Measurements from ENCODE around the gene DCLK1. TPM values are rescaled to one million over a fixed set of nuclear protein-coding genes. Genes with fewer than 3 reads are reported as not detected.

The DCLK1 gene
- total and polyA plus RNA-seq, 4 donors: 0.04 to 0.56 (median 0.20) TPM

DNA sequence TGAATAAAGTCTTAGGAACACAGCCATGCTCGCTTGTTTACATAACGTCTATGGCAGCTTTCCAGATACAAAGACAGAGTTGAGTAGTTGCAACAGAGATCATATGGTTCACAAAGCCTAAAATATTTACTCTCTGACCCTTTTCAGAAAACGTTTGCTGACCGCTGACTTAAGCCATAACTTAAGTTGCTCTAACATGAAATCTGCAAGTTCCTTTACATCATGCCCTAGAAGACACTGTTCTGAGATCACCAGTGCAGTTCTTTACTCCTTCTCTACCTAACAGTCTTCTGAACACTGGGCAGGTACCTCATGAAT lies 166.4 kb downstream of the DCLK1 start:
- Histone ChIP-seq H3K4me3 (ENCODE audit: low read depth in 1 of 3, low read length in 3 of 3) (no peak overlapping the region), H3K4me1 (ENCODE audit: control insufficient read depth in 4 of 4, insufficient read depth in 4 of 4, low read length in 3 of 4) (peaks cover 0 to 7% (median 4%) of the 10 kb centered on the region in 4 donors), H3K9ac (ENCODE audit: low read depth in 1 of 2, low read length in 2 of 2) (no peak overlapping the region), H3K9me3 (ENCODE audit: control insufficient read depth in 4 of 4, low read length in 3 of 4) (peaks cover 0 to 2% (median 0%) of the 10 kb centered on the region in 4 donors), H3K27ac (ENCODE audit: low read depth in 1 of 2, low read length in 2 of 2) (no peak overlapping the region), H3K36me3 (ENCODE audit: control insufficient read depth in 4 of 4, insufficient read depth in 3 of 4, low read depth in 1 of 4, low read length in 3 of 4) (no peaks in the 10 kb centered on the region), H3K27me3 (ENCODE audit: control insufficient read depth in 4 of 4, insufficient read depth in 4 of 4, low read length in 3 of 4) (no peaks in the 10 kb centered on the region)
- 26% methylated on average over 4 of the region's 4 CpGs for WGBS
- no peak for DNase-seq (ENCODE audit: low spot score)
- TF ChIP-seq FOXA2 (IDR thresholded peaks at IDR 0.05) (peak; percentile 99), NR2F2 (IDR thresholded peaks at IDR 0.05) (peak; percentile 77), FOXA1 (IDR thresholded peaks at IDR 0.05) (peak; percentile 96), SP1 (IDR thresholded peaks at IDR 0.05) (peak; percentile 8), HNF4A (conservative IDR thresholded peaks at IDR 0.05) (peak; percentile 27 to 43), RXRA (IDR thresholded peaks at IDR 0.05) (peak in 1 of 2 donors; percentile 29), YY1 (IDR thresholded peaks at IDR 0.05) (peak; percentile 70)
- TF ChIP-seq, protein P1, sequence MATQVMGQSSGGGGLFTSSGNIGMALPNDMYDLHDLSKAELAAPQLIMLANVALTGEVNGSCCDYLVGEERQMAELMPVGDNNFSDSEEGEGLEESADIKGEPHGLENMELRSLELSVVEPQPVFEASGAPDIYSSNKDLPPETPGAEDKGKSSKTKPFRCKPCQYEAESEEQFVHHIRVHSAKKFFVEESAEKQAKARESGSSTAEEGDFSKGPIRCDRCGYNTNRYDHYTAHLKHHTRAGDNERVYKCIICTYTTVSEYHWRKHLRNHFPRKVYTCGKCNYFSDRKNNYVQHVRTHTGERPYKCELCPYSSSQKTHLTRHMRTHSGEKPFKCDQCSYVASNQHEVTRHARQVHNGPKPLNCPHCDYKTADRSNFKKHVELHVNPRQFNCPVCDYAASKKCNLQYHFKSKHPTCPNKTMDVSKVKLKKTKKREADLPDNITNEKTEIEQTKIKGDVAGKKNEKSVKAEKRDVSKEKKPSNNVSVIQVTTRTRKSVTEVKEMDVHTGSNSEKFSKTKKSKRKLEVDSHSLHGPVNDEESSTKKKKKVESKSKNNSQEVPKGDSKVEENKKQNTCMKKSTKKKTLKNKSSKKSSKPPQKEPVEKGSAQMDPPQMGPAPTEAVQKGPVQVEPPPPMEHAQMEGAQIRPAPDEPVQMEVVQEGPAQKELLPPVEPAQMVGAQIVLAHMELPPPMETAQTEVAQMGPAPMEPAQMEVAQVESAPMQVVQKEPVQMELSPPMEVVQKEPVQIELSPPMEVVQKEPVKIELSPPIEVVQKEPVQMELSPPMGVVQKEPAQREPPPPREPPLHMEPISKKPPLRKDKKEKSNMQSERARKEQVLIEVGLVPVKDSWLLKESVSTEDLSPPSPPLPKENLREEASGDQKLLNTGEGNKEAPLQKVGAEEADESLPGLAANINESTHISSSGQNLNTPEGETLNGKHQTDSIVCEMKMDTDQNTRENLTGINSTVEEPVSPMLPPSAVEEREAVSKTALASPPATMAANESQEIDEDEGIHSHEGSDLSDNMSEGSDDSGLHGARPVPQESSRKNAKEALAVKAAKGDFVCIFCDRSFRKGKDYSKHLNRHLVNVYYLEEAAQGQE (IDR thresholded peaks at IDR 0.05): no peak
- TF ChIP-seq, protein P2, sequence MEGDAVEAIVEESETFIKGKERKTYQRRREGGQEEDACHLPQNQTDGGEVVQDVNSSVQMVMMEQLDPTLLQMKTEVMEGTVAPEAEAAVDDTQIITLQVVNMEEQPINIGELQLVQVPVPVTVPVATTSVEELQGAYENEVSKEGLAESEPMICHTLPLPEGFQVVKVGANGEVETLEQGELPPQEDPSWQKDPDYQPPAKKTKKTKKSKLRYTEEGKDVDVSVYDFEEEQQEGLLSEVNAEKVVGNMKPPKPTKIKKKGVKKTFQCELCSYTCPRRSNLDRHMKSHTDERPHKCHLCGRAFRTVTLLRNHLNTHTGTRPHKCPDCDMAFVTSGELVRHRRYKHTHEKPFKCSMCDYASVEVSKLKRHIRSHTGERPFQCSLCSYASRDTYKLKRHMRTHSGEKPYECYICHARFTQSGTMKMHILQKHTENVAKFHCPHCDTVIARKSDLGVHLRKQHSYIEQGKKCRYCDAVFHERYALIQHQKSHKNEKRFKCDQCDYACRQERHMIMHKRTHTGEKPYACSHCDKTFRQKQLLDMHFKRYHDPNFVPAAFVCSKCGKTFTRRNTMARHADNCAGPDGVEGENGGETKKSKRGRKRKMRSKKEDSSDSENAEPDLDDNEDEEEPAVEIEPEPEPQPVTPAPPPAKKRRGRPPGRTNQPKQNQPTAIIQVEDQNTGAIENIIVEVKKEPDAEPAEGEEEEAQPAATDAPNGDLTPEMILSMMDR (IDR thresholded peaks at IDR 0.05; ENCODE audit: low read depth, low read length, missing input control): no peak

DNA sequence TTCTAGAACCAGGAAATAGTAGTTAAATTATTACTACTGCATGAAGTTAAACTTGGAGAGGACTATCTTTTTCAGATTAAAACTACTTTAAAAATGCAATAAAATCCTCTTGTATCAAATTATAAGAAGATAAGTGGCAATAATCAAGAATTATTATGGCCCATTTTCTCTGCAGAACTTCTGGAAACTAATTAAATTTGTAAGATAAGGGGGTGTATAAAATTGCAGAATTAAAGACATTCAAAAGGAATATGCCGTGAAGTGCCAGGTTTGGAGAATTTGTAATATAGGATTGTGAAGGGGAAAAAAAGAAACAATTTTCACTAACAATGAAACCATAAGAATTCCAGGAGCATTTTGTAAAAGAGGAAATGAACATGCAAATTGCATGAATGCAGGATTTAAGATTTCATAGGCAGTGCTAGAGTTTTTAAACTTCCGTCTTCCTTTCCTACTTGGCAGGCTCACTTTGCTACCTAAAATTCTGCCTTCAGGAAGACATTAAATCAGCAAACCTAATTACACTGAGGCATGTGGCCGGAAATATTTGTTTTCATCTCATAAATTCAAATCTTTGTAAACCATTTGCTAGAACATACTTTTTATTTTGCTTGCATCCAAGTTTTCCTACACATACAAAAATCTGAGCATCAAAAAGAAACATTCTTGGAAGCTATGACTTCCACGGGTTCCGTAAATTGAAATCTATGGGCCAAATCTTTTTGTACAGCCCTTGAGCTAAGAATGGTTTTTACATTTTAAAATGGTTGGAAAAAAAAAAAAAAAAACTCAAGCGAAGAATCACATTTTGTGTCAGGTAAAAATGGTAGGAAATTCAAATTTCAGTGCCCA lies 166.9 kb downstream of the DCLK1 start:
- no peak overlapping the region for H3K27ac ChIP-seq (ENCODE audit: low read depth in 1 of 2, low read length in 2 of 2)

More for the DNA sequence above, 166.9 kb downstream of the DCLK1 start:
- Histone ChIP-seq H3K9ac (ENCODE audit: low read depth in 1 of 2, low read length in 2 of 2) (no peak overlapping the region), H3K4me1 (ENCODE audit: control insufficient read depth in 4 of 4, insufficient read depth in 4 of 4, low read length in 3 of 4) (peaks cover 0 to 7% (median 4%) of the 10 kb centered on the region in 4 donors), H3K4me3 (ENCODE audit: low read depth in 1 of 3, low read length in 3 of 3) (no peak overlapping the region), H3K27me3 (ENCODE audit: control insufficient read depth in 4 of 4, insufficient read depth in 4 of 4, low read length in 3 of 4) (no peaks in the 10 kb centered on the region), H3K9me3 (ENCODE audit: control insufficient read depth in 4 of 4, low read length in 3 of 4) (no peaks in the 10 kb centered on the region), H3K36me3 (ENCODE audit: control insufficient read depth in 4 of 4, insufficient read depth in 3 of 4, low read depth in 1 of 4, low read length in 3 of 4) (no peaks in the 10 kb centered on the region)
- DNase-seq (ENCODE audit: low spot score): no peak
- 73% methylated on average over 6 of the region's 6 CpGs for WGBS
- TF ChIP-seq, protein P2 (IDR thresholded peaks at IDR 0.05; ENCODE audit: low read depth, low read length, missing input control): no peak
- TF ChIP-seq GABPA (IDR thresholded peaks at IDR 0.05 in 1 of 2, conservative IDR thresholded peaks at IDR 0.05 in 1 of 2) (no peak), RAD21 (IDR thresholded peaks at IDR 0.05) (no peak), YY1 (IDR thresholded peaks at IDR 0.05) (no peak), JUND (IDR thresholded peaks at IDR 0.05) (no peak), NR2F2 (IDR thresholded peaks at IDR 0.05) (no peak), RXRA (IDR thresholded peaks at IDR 0.05) (no peak)
